ENCODE measurements around the gene QRICH2. TPM values are rescaled to one million over a fixed set of nuclear protein-coding genes. Genes with fewer than 3 reads are reported as not detected.

Gene QRICH2
- total RNA-seq, 4 donors from 2014 or later = 2.3 to 3.1 (median 2.7) TPM

GRCh38 chr17:76326306-76326705 is 18.2 kb upstream of the QRICH2 start:
- Histone ChIP-seq H3K27ac (no peak overlapping the region), H3K4me1 (no peaks in the 10 kb centered on the region), H3K9me3 (no peaks in the 10 kb centered on the region), H3K27me3 (no peaks in the 10 kb centered on the region), H3K36me3 (peaks cover 71% of the 10 kb centered on the region), H3K4me3 (no peak overlapping the region)
- 87% methylated on average over 1 of the region's 1 CpG for WGBS
- DNase-seq (ENCODE audit: low spot score in 2 of 2) = no peak
- TF ChIP-seq POLR2A (IDR thresholded peaks at IDR 0.05) = no peak
- no peak for TF ChIP-seq EP300 (IDR thresholded peaks at IDR 0.05)
- no peak for TF ChIP-seq CTCF (IDR thresholded peaks at IDR 0.05)
- TF ChIP-seq POLR2AphosphoS5 (IDR thresholded peaks at IDR 0.05) = no peak

GRCh38 chr17:76318586-76318985 is 10.5 kb upstream of the QRICH2 start:
- WGBS = 90% methylated on average over 3 of the region's 3 CpGs

GRCh38 chr17:76317535-76317934 is 9.5 kb upstream of the QRICH2 start:
- no peaks in the 10 kb centered on the region for H3K9me3 ChIP-seq

More at GRCh38 chr17:76318586-76318985, 10.5 kb upstream of the QRICH2 start:
- Histone ChIP-seq H3K27me3 (no peaks in the 10 kb centered on the region), H3K4me1 (no peaks in the 10 kb centered on the region), H3K4me3 (no peak overlapping the region), H3K9me3 (no peaks in the 10 kb centered on the region), H3K36me3 (peaks cover 47% of the 10 kb centered on the region), H3K27ac (no peak overlapping the region)
- DNase-seq (ENCODE audit: low spot score in 2 of 2) = no peak
- no peak for TF ChIP-seq CTCF (IDR thresholded peaks at IDR 0.05)
- TF ChIP-seq POLR2A (IDR thresholded peaks at IDR 0.05) = no peak
- TF ChIP-seq EP300 (IDR thresholded peaks at IDR 0.05) = no peak
- TF ChIP-seq POLR2AphosphoS5 (IDR thresholded peaks at IDR 0.05) = no peak

GRCh38 chr17:76314392-76315227 is 6.5 kb upstream of the QRICH2 start:
- H3K4me1 ChIP-seq = no peaks in the 10 kb centered on the region
- H3K9me3 ChIP-seq = no peaks in the 10 kb centered on the region
- TF ChIP-seq POLR2AphosphoS5 (IDR thresholded peaks at IDR 0.05) = no peak
- TF ChIP-seq EP300 (IDR thresholded peaks at IDR 0.05) = no peak
- TF ChIP-seq CTCF (IDR thresholded peaks at IDR 0.05) = no peak
- TF ChIP-seq POLR2A (IDR thresholded peaks at IDR 0.05) = no peak
- peaks cover 69% of the 10 kb centered on the region for H3K36me3 ChIP-seq
- no peak overlapping the region for H3K4me3 ChIP-seq
- H3K27me3 ChIP-seq = no peaks in the 10 kb centered on the region
- WGBS = 94% methylated on average over 15 of the region's 15 CpGs
- no peak for DNase-seq (ENCODE audit: low spot score in 2 of 2)
- no peak overlapping the region for H3K27ac ChIP-seq

More at GRCh38 chr17:76317535-76317934, 9.5 kb upstream of the QRICH2 start:
- no peak overlapping the region for H3K4me3 ChIP-seq
- peaks cover 49% of the 10 kb centered on the region for H3K36me3 ChIP-seq
- no peak overlapping the region for H3K27ac ChIP-seq
- 87% methylated on average over 2 of the region's 2 CpGs for WGBS
- DNase-seq (ENCODE audit: low spot score in 2 of 2) = no peak
- no peaks in the 10 kb centered on the region for H3K4me1 ChIP-seq
- H3K27me3 ChIP-seq = no peaks in the 10 kb centered on the region
- TF ChIP-seq CTCF (IDR thresholded peaks at IDR 0.05) (no peak), POLR2A (IDR thresholded peaks at IDR 0.05) (no peak), POLR2AphosphoS5 (IDR thresholded peaks at IDR 0.05) (no peak), EP300 (IDR thresholded peaks at IDR 0.05) (no peak)

GRCh38 chr17:76312735-76313134 is 4.7 kb upstream of the QRICH2 start:
- Histone ChIP-seq H3K27ac (no peak overlapping the region), H3K9me3 (no peaks in the 10 kb centered on the region)

More at GRCh38 chr17:76312735-76313134, 4.7 kb upstream of the QRICH2 start:
- no peak for DNase-seq (ENCODE audit: low spot score in 2 of 2)
- no peak overlapping the region for H3K4me3 ChIP-seq
- no peaks in the 10 kb centered on the region for H3K27me3 ChIP-seq
- WGBS = 91% methylated on average over 9 of the region's 9 CpGs
- TF ChIP-seq CTCF (IDR thresholded peaks at IDR 0.05) (no peak), EP300 (IDR thresholded peaks at IDR 0.05) (no peak), POLR2AphosphoS5 (IDR thresholded peaks at IDR 0.05) (no peak), POLR2A (IDR thresholded peaks at IDR 0.05) (no peak)
- H3K36me3 ChIP-seq = peaks cover 74% of the 10 kb centered on the region
- no peaks in the 10 kb centered on the region for H3K4me1 ChIP-seq
